Tibial nerve (tissue), 4 donors: Measurements from ENCODE around the gene SMYD3.

Experiments
- EP300 ChIP-seq, 2 donors: sonication (generic); formaldehyde crosslinking; IDR thresholded peaks; one replicate each; pipeline ENCODE4 v1.6.1; 2017; ENCODE audit warnings: antibody characterized with exemption in 2 of 2, mild to moderate bottlenecking in 1 of 2
- TF ChIP-seq, protein P1 (sequence below), 5 experiments: fragments of 200-600 bp in 3 of 5; fragments of 450-650 bp in 2 of 5; sonication (generic) in 3 of 5; IDR thresholded peaks; one replicate each; pipeline ENCODE4 v1.5.1; 2016 to 2019; ENCODE audit warnings: antibody characterized with exemption in 5 of 5, mild to moderate bottlenecking in 3 of 5, moderate library complexity in 2 of 5

- TF ChIP-seq EP300 (IDR thresholded peaks at IDR 0.05) = no peak
- TF ChIP-seq, protein P1, sequence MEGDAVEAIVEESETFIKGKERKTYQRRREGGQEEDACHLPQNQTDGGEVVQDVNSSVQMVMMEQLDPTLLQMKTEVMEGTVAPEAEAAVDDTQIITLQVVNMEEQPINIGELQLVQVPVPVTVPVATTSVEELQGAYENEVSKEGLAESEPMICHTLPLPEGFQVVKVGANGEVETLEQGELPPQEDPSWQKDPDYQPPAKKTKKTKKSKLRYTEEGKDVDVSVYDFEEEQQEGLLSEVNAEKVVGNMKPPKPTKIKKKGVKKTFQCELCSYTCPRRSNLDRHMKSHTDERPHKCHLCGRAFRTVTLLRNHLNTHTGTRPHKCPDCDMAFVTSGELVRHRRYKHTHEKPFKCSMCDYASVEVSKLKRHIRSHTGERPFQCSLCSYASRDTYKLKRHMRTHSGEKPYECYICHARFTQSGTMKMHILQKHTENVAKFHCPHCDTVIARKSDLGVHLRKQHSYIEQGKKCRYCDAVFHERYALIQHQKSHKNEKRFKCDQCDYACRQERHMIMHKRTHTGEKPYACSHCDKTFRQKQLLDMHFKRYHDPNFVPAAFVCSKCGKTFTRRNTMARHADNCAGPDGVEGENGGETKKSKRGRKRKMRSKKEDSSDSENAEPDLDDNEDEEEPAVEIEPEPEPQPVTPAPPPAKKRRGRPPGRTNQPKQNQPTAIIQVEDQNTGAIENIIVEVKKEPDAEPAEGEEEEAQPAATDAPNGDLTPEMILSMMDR (IDR thresholded peaks at IDR 0.05) = no peak
Measured at GRCh38 chr1:246526915-246527314, 19.8 kb upstream of the SMYD3 start.
